ENCODE results near the gene TCF12. TPM values are rescaled to one million over a fixed set of nuclear protein-coding genes. Genes with fewer than 3 reads are reported as not detected.

The TCF12 gene
- total RNA-seq, 1 experiment from 2014 or later, result 76.7 TPM

DNA sequence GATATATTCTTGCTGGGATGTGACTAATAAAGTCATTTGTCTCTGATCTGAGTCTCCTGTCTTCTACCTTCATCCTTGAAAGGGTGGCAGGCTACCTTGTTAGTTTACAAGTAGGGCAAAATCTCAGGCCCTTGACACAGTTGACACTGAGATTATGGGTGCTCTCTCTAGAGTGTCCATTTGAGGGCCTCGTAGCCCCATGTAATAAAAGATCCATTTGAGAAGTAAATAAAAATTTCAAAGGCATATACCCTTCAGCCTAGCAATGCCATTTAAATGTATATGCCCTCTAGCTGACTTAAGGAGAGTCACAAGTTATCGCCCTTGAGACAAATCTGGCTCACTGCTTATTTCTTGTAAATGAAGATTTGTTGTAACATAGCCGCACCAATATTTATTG lies 98.6 kb downstream of the TCF12 start:
- no peaks in the 10 kb centered on the region for H3K9me3 ChIP-seq (ENCODE audit: control insufficient read depth, low read depth, low read length)
- H3K23ac ChIP-seq (ENCODE audit: insufficient read length, low read depth, low read length), result no peak overlapping the region
- H3K4ac ChIP-seq (ENCODE audit: low read depth, low read length), result no peak overlapping the region
- no peaks in the 10 kb centered on the region for H4K20me1 ChIP-seq (ENCODE audit: control insufficient read depth, insufficient read depth, insufficient read length)
- H4K5ac ChIP-seq (ENCODE audit: insufficient read length, low read depth, low read length), result no peak overlapping the region
- H3K79me2 ChIP-seq (ENCODE audit: insufficient read depth, low read length), result peaks cover 12% of the 10 kb centered on the region; the same call in 1 of the 2 replicates
- peaks cover 6% of the 10 kb centered on the region for H3K79me1 ChIP-seq (ENCODE audit: insufficient read depth, low read depth, low read length, poor library complexity, severe bottlenecking)
- H2AK5ac ChIP-seq (ENCODE audit: insufficient read length, low read length), result no peak overlapping the region
- WGBS (ENCODE audit: extremely low coverage, insufficient read length, low lambda C conversion rate), result no CpG with 5 or more reads among the region's 3 CpGs
- no peak overlapping the region for H4K91ac ChIP-seq (ENCODE audit: insufficient read length, low read depth, low read length)
- no peak overlapping the region for H3K14ac ChIP-seq (ENCODE audit: insufficient read depth, low read length)
- H3K36me3 Mint-ChIP-seq (ENCODE audit: insufficient read depth in 1 of 3, low read depth in 3 of 3), result peaks cover 12 to 16% (median 15%) of the 10 kb centered on the region in 3 experiments; a peak in 6 of 7 replicates
- H3K4me1 Mint-ChIP-seq, result peaks cover 29 to 33% of the 10 kb centered on the region in 2 experiments
- TF ChIP-seq, protein P1, sequence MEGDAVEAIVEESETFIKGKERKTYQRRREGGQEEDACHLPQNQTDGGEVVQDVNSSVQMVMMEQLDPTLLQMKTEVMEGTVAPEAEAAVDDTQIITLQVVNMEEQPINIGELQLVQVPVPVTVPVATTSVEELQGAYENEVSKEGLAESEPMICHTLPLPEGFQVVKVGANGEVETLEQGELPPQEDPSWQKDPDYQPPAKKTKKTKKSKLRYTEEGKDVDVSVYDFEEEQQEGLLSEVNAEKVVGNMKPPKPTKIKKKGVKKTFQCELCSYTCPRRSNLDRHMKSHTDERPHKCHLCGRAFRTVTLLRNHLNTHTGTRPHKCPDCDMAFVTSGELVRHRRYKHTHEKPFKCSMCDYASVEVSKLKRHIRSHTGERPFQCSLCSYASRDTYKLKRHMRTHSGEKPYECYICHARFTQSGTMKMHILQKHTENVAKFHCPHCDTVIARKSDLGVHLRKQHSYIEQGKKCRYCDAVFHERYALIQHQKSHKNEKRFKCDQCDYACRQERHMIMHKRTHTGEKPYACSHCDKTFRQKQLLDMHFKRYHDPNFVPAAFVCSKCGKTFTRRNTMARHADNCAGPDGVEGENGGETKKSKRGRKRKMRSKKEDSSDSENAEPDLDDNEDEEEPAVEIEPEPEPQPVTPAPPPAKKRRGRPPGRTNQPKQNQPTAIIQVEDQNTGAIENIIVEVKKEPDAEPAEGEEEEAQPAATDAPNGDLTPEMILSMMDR (conservative IDR thresholded peaks at IDR 0.05), result peak; percentile 52; the same call in 2 of the 3 replicates
- no peak overlapping the region for H2BK20ac ChIP-seq (ENCODE audit: low read depth, low read length, poor library complexity, severe bottlenecking)
- no peak overlapping the region for H3T11ph ChIP-seq (ENCODE audit: low read length)
- H3K56ac ChIP-seq (ENCODE audit: insufficient read length, low read depth, low read length), result no peak overlapping the region
- H2BK120ac ChIP-seq (ENCODE audit: low read depth, low read length, poor library complexity, severe bottlenecking), result no peak overlapping the region
- H3K23me2 ChIP-seq (ENCODE audit: insufficient read length, low read depth, low read length, poor library complexity, severe bottlenecking), result no peaks in the 10 kb centered on the region
- no peak overlapping the region for H3K27ac Mint-ChIP-seq
- DNase-seq, result no peak
- no peak overlapping the region for H4K8ac ChIP-seq (replicated peaks; ENCODE audit: insufficient read length, low read depth, low read length)
- H3K4me2 ChIP-seq (ENCODE audit: insufficient read depth, insufficient read length, low read length), result no peak overlapping the region
- no peak overlapping the region for H2BK5ac ChIP-seq (ENCODE audit: insufficient read length, low read length)
- H2BK15ac ChIP-seq (ENCODE audit: low read depth, low read length), result no peak overlapping the region
- no peak overlapping the region for H2AFZ ChIP-seq (ENCODE audit: low read length)
- no peak overlapping the region for H3K9ac ChIP-seq (ENCODE audit: extremely low read depth, insufficient read length, low read length)
- H3K18ac ChIP-seq (ENCODE audit: insufficient read length, low read depth, low read length), result no peak overlapping the region
- no peak overlapping the region for H3K4me3 Mint-ChIP-seq
- H3K27ac ChIP-seq (ENCODE audit: insufficient read length, low read depth, low read length), result no peak overlapping the region
- no peak overlapping the region for H2BK12ac ChIP-seq (ENCODE audit: insufficient read length, low read depth, low read length)
- peaks cover 6% of the 10 kb centered on the region in 2 experiments for H3K9me3 Mint-ChIP-seq
- peaks cover 5% of the 10 kb centered on the region for H3K4me1 ChIP-seq (ENCODE audit: insufficient read depth, low read length)
- H3K27me3 Mint-ChIP-seq (ENCODE audit: low read depth), result no peaks in the 10 kb centered on the region
- H3K27me3 ChIP-seq (ENCODE audit: insufficient read depth, low read length), result no peaks in the 10 kb centered on the region

All from H9 (cell line).